OCI-LY7 (cell line): Measurements from ENCODE around the gene CCL15.

Experiments
- EZH2phosphoT487 ChIP-seq: fragments of 200-600 bp; sonication (generic); IDR thresholded peaks from 2 replicates; pipeline ENCODE4 v1.6.1; 2018; ENCODE audit warnings: low read depth, borderline replicate concordance, mild to moderate bottlenecking, mixed run types, antibody characterized with exemption, low read length, moderate library complexity, mixed read lengths
- TF ChIP-seq, protein P1 (sequence below): fragments of 200-600 bp; sonication (generic); conservative IDR thresholded peaks from 2 replicates; pipeline ENCODE4 v1.5.1; 2014; ENCODE audit warnings: mild to moderate bottlenecking, antibody characterized with exemption, low read length, moderate library complexity, mixed read lengths

GRCh38 chr17:36001862-36002603 lies 680 bp upstream of the CCL15 start:
- TF ChIP-seq, protein P1, sequence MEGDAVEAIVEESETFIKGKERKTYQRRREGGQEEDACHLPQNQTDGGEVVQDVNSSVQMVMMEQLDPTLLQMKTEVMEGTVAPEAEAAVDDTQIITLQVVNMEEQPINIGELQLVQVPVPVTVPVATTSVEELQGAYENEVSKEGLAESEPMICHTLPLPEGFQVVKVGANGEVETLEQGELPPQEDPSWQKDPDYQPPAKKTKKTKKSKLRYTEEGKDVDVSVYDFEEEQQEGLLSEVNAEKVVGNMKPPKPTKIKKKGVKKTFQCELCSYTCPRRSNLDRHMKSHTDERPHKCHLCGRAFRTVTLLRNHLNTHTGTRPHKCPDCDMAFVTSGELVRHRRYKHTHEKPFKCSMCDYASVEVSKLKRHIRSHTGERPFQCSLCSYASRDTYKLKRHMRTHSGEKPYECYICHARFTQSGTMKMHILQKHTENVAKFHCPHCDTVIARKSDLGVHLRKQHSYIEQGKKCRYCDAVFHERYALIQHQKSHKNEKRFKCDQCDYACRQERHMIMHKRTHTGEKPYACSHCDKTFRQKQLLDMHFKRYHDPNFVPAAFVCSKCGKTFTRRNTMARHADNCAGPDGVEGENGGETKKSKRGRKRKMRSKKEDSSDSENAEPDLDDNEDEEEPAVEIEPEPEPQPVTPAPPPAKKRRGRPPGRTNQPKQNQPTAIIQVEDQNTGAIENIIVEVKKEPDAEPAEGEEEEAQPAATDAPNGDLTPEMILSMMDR, result no peak
- no peak for TF ChIP-seq EZH2phosphoT487
